Activated T-helper 1 cell treated with anti-CD3 and anti-CD28 coated beads, Interleukin-12 subunit alpha, Interleukin-12 subunit beta, Interleukin-2, Interleukin-4 antibody, amounts not matched to agents 30 ng/mL and 10 ng/mL and 1 ng/mL, durations not matched to agents 14 hours and 24 hours and 36 hours (primary cell): ENCODE data around the gene ZNF286A. TPM values are rescaled to one million over a fixed set of nuclear protein-coding genes. Genes with fewer than 3 reads are reported as not detected.
"Not testable (repeated sequence)": the region's sequence is repeated elsewhere in the genome, so short reads cannot be mapped to it uniquely, and the experiment has no call there.

ENCODE experiments used
- DNase-seq: peaks from one replicate; pipeline ENCODE4 v3.0.0; 2021; ENCODE audit warnings: low spot score
- H3K27ac Mint-ChIP-seq: one replicate; pipeline ENCODE4 v1.8.0; 2021; ENCODE audit warnings: mild to moderate bottlenecking, mixed read lengths
- H3K27me3 Mint-ChIP-seq: one replicate; pipeline ENCODE4 v1.8.0; 2022; ENCODE audit warnings: mild to moderate bottlenecking, moderate library complexity, mixed read lengths; ENCODE audit not compliant: insufficient read depth
- H3K36me3 Mint-ChIP-seq: one replicate; pipeline ENCODE4 v1.8.0; 2021; ENCODE audit warnings: low read depth, mixed read lengths
- H3K4me1 Mint-ChIP-seq: one replicate; pipeline ENCODE4 v1.8.0; 2021; ENCODE audit warnings: low read depth, mixed read lengths
- H3K4me3 Mint-ChIP-seq: one replicate; pipeline ENCODE4 v1.8.0; 2021; ENCODE audit warnings: mild to moderate bottlenecking, moderate library complexity, mixed read lengths
- H3K9me3 Mint-ChIP-seq: one replicate; pipeline ENCODE4 v1.8.0; 2021; ENCODE audit warnings: mixed read lengths
- intact Hi-C: fragments of 100-400 bp; cut with micrococcal nuclease; formaldehyde crosslinking; loops from one replicate; pipeline ENCODE4 v1.15.1; 2024
- total RNA-seq: library from RNA; stranded (reverse); gene quantifications from 2 replicates; pipeline ENCODE4 v1.2.3, GENCODE V29; 2022

ZNF286A gene
- total RNA-seq, 1 donor from 2014 or later = 30.2 TPM

DNA sequence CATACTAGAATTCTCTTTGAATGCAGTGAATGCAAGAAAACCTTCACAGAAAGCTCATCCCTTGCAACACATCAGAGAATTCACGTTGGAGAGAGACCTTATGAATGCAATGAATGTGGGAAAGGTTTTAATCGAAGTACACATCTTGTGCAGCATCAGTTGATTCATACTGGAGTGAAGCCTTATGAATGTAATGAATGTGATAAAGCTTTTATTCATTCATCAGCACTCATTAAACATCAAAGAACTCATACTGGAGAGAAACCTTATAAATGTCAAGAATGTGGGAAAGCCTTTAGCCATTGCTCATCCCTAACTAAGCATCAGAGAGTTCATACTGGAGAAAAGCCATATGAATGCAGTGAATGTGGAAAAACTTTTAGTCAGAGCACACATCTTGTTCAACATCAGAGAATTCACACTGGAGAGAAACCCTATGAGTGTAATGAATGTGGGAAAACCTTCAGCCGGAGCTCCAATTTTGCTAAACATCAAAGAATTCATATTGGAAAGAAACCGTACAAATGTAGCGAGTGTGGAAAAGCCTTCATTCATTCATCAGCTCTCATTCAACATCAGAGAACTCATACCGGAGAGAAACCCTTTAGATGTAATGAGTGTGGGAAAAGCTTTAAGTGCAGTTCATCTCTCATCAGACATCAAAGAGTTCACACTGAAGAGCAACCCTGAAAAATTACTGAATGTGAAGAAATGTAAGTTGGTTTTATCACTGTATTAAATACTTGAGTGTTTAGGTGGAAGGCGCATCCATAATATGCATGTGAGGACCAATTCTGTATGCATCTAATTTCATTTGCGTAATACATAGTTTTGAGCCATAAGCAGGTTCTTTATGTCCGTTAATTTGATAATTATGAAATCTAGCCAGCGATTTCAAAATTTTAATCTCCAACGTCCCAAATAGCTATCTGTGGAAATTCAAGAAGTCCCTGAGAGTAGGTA, 17.3 kb downstream of the ZNF286A start:
- DNase-seq, H3K27me3 Mint-ChIP-seq, H3K4me3 Mint-ChIP-seq, H3K4me1 Mint-ChIP-seq, H3K27ac Mint-ChIP-seq, intact Hi-C loops: not testable (repeated sequence)
- Mint-ChIP-seq H3K36me3 (peaks cover 25% of the 10 kb centered on the region), H3K9me3 (peaks cover 42% of the 10 kb centered on the region)

DNA sequence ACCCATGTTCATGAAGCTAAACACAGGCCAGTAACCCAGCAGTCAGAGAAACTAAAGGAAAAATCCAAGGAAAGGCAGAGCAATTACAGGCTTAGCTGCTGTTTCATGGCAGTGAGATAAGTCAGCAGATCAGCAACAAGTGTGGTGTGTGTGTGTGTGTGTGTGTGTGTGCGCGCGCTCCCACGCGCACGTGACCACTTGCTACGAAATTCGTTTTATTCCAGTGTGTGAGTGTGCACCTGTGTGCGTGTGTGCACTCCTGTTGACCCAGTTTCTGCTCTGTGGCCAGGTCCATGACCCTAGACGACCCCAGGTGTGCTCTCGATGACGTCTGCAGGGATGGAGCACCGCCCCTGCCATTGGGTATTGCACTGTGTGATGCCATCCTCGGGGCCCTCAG, 31.0 kb downstream of the ZNF286A start:
- H3K9me3 Mint-ChIP-seq, intact Hi-C loops, H3K27me3 Mint-ChIP-seq, H3K4me1 Mint-ChIP-seq, DNase-seq, H3K36me3 Mint-ChIP-seq, H3K4me3 Mint-ChIP-seq, H3K27ac Mint-ChIP-seq: not testable (repeated sequence)

DNA sequence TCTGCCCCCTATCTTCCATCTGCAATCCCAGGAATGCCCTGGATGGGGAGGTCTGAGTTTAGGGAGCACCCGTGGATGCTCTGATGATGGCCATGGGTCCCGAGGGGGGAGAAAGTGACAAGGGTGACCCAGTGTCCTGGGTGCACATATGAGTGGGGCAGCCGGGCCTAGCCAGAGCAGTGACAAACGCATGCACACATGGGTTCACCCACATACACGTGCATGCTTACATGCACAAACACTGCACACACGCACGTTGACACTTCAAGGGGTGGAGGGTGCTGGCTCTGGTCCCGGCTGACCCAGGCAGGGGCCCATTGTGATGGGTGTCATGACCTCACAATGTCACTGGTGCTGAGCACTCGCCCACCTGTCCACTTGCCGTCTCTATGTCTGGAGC, 32.3 kb downstream of the ZNF286A start, which contains the start of gene TBC1D26:
TSS of gene TBC1D26 (plus strand) at position 384 of the 400 bp plus-strand sequence. CDS start 3,066 bp downstream, outside the sequence.
- H3K27me3 Mint-ChIP-seq, H3K4me3 Mint-ChIP-seq, intact Hi-C loops, H3K36me3 Mint-ChIP-seq, H3K27ac Mint-ChIP-seq, DNase-seq, H3K9me3 Mint-ChIP-seq, H3K4me1 Mint-ChIP-seq: not testable (repeated sequence)

DNA sequence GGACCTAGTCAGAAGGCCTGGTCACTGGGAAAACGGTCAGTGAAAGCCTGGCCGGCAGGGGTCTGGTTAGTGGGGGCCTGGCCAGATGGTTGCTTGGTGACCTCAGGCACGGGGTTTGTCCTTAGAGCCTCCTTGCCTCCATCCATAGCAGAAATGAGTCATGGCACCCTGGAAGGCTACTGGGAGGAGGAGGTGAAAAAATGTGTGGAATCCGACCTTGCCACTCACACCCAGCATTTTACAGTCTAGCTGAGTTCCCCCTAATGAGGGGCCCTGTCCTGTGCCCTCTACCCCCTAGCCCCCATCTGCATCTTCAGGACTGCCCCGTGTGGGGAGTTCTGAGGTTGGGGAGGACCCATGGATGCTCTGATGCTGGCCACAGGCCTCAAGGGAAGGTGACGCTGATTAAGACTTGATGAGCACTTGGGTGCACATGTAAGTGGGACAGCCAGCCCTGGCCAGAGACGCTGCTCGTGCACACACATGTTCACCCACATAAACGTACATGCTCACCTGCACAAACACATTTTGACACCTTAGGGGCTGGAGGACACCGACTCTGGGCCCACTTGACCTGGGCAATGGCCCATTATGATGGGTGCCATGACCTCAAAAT, 33.7 kb downstream of the ZNF286A start:
- H3K4me3 Mint-ChIP-seq, H3K9me3 Mint-ChIP-seq, DNase-seq, H3K4me1 Mint-ChIP-seq, H3K27me3 Mint-ChIP-seq, H3K36me3 Mint-ChIP-seq, H3K27ac Mint-ChIP-seq, intact Hi-C loops: not testable (repeated sequence)

DNA sequence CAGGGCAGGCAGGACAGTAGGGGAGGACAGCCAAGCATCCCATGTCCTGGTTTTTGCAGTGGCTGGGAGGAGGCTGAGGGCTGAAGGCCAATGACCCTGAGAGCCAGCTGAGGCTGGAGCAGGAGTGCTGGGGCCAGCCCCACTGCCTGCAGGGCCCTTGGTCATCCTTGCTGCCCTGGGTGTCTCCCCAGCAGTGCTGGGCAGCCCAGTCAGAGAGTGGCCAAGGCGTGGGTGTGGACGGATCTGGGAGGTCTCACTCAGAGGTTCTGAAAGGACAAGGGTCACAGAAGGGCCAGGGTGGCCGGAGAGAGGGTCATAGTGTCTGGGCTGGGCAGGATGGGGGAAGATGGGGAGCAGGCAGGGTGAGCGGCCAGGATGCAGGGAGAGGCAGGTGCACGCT, 37.0 kb downstream of the ZNF286A start:
- DNase-seq, H3K4me1 Mint-ChIP-seq, H3K27me3 Mint-ChIP-seq, intact Hi-C loops, H3K27ac Mint-ChIP-seq, H3K4me3 Mint-ChIP-seq, H3K9me3 Mint-ChIP-seq, H3K36me3 Mint-ChIP-seq: not testable (repeated sequence)

DNA sequence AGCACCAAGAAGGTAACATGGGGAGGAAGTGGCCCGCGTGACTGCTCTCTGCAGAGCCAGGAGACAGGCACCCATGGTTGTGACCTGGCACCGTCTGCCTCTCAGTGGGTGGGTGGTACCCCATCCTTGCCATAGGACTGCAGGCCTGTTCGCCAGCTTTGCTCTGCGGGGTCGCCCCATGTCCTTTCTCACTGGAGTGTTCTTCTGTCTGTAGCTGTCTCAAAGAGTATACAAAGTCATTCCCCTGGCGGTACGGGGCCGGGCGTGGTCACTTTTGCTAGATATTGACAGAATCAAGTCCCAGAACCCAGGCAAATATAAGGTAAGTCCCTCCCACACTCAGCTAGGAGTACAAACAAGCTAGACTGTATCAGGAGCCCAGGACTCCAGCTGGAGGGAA, 38.5 kb downstream of the ZNF286A start:
- H3K27ac Mint-ChIP-seq = no peak overlapping the region
- intact Hi-C loops = no loop called here
- H3K4me1 Mint-ChIP-seq = no peaks in the 10 kb centered on the region
- H3K27me3 Mint-ChIP-seq = peaks cover 2% of the 10 kb centered on the region
- no peak overlapping the region for H3K4me3 Mint-ChIP-seq
- H3K36me3 Mint-ChIP-seq = no peaks in the 10 kb centered on the region
- no peaks in the 10 kb centered on the region for H3K9me3 Mint-ChIP-seq
- no peak for DNase-seq

DNA sequence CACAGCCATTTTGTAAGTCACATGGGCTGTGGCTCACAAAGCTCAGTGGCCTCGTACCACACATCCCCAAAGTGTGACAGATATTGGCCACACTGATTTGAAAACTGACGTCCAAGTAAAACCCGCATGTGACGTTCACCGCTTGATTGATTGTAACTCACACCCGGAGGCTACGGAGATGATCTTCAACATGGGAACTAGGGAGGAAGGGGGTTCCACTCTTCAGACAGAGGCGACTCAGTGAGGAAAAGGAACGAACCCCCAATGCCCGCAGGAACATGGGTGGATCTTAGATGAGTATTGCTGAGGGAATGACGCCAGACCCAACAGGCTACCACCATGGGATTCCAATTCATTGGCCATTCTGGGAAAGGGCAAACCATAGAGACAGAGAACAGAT, 39.7 kb downstream of the ZNF286A start:
- H3K36me3 Mint-ChIP-seq, DNase-seq, H3K4me1 Mint-ChIP-seq, H3K27me3 Mint-ChIP-seq, H3K9me3 Mint-ChIP-seq, H3K4me3 Mint-ChIP-seq, intact Hi-C loops, H3K27ac Mint-ChIP-seq: not testable (repeated sequence)

DNA sequence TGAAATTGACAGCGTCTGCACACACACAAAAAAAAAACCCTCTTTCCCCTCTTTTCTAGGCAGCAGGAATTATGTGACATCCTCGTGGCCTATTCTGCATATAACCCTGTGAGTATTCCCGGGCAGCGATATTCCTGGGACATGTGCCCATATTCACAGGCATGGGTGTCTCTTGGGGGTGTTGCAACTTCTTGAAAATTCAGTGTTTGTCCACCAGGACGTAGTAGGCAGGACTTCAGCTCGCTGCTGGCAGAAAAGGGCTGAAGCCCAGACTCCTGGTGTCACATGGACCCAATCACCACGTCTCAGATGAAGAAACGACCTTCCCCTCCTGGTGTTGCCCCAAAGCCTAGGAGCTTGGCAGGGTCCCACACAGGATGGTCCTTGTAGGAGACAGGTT, 40.5 kb downstream of the ZNF286A start:
- H3K9me3 Mint-ChIP-seq, DNase-seq, H3K36me3 Mint-ChIP-seq, intact Hi-C loops, H3K27me3 Mint-ChIP-seq, H3K4me1 Mint-ChIP-seq, H3K27ac Mint-ChIP-seq, H3K4me3 Mint-ChIP-seq: not testable (repeated sequence)

DNA sequence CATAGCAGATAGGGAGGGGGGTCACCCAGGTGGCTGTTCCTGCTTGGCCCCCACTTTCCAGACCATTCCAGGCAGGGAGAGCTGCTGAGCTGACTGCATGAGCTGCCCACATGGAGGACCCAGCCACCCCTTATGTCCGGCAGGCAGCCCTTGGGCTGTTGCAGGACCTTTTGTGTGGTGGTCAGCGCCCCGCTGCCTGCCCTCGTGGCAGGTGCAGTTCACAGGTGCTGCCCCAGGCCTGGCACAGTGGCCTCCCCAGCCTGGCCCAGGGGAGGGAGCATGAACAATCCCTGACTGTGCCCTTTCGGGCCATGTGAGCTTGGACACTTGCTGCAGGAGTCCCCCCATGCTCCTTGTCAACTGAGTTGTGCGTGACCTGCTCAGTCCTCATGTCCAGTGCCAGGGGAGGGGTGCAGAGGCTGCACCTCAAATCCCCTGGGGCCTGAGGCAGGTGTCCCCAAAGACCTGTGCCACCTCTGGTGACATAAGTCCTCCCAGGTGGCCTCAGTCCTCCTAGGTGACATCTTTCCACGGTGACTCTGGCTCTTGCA, 41.1 kb downstream of the ZNF286A start:
- Mint-ChIP-seq H3K27me3 (peaks cover 8% of the 10 kb centered on the region), H3K27ac (no peak overlapping the region), H3K4me3 (no peak overlapping the region), H3K36me3 (no peaks in the 10 kb centered on the region), H3K4me1 (no peaks in the 10 kb centered on the region), H3K9me3 (no peaks in the 10 kb centered on the region)
- intact Hi-C loops = no loop called here
- DNase-seq = no peak

DNA sequence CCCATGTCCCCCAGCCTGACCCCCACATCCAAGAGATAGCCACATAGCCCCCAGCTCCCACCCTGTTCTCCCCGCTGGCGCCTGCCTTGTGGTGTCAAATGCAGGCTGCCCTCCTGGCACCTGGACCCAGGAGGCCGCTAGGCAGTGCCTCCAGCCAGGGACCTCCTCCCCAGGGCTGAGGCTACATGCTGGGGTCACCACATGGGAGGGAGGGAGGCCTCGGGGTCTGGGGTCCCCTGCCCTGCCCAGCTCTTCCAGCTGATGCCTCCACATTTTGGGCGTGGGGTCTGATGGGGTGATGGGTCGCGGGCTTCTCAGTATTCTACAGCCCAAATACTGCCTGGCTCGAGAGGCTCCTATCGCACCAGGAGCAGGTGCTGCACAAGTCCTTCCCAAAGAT, 42.1 kb downstream of the ZNF286A start:
- H3K36me3 Mint-ChIP-seq = no peaks in the 10 kb centered on the region
- no peaks in the 10 kb centered on the region for H3K4me1 Mint-ChIP-seq
- no peak overlapping the region for H3K4me3 Mint-ChIP-seq
- H3K27me3 Mint-ChIP-seq = peaks cover 11% of the 10 kb centered on the region
- DNase-seq = no peak
- intact Hi-C loops = no loop called here
- no peak overlapping the region for H3K27ac Mint-ChIP-seq
- H3K9me3 Mint-ChIP-seq = no peaks in the 10 kb centered on the region

DNA sequence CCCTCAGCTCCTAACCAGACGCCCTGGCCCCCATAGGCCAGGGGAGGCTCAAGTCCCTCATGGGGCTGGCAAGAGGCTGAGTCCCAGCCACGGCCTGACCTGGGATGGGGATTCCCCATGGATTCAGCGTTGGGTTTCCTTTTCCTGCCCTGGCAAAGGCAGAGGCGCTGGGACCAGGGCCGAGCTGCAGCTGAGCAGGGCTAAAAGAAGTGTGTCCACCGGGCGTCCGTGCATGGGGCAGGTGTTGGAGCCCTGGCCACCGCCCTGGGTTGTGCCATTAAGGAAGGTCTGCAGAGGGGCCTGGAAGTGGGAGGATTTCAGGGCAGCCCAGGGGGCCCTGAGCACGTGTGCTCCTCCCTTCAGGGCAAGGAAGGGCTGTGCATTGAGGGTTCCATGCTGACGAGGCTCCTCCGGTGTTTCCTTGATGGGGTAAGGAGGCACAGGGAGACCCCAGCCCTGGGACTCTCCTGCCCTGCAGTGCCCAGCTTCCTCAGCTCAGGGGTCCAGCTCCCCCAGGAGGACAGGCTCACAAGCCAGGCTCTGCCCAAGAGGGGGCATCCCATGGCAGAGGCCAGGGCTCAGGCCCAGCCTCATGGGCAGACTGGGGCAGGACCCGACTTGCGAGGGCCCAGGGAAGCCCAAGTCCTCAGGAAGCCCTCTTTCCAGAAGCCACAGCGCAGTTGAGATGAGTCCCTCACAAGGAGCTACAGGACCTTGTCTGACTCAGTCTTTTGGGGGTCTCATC, 42.7 kb downstream of the ZNF286A start:
- no peaks in the 10 kb centered on the region for H3K36me3 Mint-ChIP-seq

DNA sequence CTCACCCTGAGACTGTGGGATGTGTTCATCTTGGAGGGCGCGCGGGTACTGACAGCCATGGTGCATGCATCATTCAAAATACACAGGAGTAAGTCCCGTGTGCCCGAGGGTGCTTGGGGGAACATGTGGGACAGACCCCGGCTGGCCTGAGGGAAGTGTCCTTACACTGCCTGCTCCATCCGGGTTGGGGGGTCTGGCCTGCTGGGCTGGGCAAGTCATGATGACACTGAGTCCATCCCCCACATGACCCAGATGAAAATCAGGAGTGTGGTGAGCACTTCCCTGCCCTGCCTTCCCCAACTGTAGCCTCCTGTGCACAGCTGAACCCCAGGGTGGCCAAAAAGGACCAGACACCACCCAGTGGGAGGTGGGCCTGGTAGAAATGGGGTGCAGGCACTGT, 43.4 kb downstream of the ZNF286A start:
- no peak overlapping the region for H3K4me3 Mint-ChIP-seq
- intact Hi-C loops = no loop called here
- H3K4me1 Mint-ChIP-seq = no peaks in the 10 kb centered on the region
- peaks cover 11% of the 10 kb centered on the region for H3K27me3 Mint-ChIP-seq
- no peaks in the 10 kb centered on the region for H3K9me3 Mint-ChIP-seq
- no peak for DNase-seq
- no peak overlapping the region for H3K27ac Mint-ChIP-seq
- H3K36me3 Mint-ChIP-seq = no peaks in the 10 kb centered on the region

More for the DNA sequence above, 42.7 kb downstream of the ZNF286A start:
- Mint-ChIP-seq H3K27me3 (peaks cover 11% of the 10 kb centered on the region), H3K4me1 (no peaks in the 10 kb centered on the region), H3K4me3 (no peak overlapping the region), H3K9me3 (no peaks in the 10 kb centered on the region), H3K27ac (no peak overlapping the region)
- DNase-seq = no peak
- intact Hi-C loops = no loop called here
